ENCODE results near the gene SLC24A1.
"Not testable (repeated sequence)": the region's sequence is repeated elsewhere in the genome, so short reads cannot be mapped to it uniquely, and the experiment has no call there.

Gene SLC24A1

DNA sequence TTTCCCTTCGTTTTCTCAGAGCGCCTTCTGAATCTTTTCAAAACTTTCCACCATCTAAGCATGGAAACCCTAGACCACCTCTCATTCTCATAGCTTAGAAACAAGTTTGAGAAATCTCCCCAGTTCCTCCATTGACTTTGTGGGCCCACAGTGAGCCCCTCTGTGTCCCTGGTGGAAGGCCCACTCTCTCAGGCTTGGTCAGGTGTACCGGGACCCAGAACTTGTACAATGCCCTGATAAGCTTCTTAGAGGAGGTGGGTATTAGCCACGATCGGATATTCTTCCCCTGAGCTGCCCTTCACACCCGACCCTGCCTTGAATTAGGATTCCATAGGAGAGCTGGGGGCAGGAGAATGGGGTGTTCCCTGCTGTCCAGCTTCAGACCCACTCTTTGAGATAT, at the start of gene SLC24A1:
SLC24A1 (plus strand) TSS at position 301 of the 400 bp plus-strand sequence. CDS start 2,143 bp downstream, outside the sequence.
- DNase-seq (ENCODE audit: low read depth) = no peak

GRCh38 chr15:65571971-65572370, 49.8 kb upstream of the SLC24A1 start:
- no peak for DNase-seq (ENCODE audit: low read depth)

DNA sequence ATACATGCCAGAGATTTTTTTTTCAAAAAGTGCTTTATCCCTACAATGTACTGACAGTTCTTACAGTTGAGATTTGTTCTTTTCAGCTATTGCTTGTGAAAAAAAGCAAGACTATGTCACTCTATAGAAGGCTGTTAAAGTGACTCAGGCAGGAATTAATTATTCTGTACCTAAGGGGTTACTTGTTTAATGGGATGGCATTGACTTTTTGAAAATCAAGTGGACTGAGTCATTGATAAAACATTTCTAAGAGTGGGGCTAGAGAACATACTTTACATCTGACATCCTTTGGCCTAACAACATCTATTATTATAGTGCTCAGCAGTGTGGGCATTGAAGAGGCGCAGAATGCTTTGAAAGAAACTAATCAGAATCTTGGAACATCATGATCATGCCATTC, 45.1 kb upstream of the SLC24A1 start:
- DNase-seq (ENCODE audit: low read depth) = peak; percentile 11

DNA sequence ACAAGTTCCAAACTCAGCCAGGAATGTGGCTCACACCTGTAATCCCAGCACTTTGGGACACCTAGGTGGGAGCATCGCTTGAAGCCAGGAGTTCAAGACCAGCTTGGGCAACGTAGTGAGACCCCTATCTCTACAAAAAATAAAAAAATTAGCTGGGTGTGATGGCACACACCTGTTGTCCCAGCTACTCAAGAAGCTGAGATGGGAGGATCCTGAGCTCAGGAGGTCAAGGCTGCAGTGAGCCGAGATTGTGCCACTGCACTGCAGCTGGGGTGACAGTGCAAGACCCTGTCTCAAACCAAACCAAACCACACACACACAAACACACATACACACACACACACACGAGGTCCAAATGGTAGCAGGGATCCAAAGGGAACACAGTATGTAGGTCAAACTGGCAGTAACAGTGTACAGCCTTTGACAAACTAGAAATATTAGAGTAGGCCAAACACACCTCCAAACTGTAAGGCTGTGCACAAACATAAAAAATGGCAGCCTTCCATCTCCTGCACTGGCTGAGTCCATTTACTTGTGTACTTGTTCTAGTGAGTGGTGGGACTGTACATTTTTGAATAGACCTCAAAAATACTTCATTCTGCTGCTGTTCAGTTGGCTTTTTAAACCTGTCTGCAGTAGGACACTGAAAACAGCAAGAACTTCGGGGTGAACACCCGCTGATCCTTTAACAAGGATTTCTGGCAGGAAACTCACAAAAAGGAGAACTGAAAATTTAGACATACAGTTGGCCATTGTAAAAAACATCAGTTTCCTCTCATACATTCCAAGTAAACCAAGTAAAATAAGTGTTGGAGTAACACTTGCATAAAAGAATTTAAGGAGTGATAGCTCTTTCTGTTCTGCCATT, 44.4 kb upstream of the SLC24A1 start:
- no peak for DNase-seq (ENCODE audit: low read depth)

DNA sequence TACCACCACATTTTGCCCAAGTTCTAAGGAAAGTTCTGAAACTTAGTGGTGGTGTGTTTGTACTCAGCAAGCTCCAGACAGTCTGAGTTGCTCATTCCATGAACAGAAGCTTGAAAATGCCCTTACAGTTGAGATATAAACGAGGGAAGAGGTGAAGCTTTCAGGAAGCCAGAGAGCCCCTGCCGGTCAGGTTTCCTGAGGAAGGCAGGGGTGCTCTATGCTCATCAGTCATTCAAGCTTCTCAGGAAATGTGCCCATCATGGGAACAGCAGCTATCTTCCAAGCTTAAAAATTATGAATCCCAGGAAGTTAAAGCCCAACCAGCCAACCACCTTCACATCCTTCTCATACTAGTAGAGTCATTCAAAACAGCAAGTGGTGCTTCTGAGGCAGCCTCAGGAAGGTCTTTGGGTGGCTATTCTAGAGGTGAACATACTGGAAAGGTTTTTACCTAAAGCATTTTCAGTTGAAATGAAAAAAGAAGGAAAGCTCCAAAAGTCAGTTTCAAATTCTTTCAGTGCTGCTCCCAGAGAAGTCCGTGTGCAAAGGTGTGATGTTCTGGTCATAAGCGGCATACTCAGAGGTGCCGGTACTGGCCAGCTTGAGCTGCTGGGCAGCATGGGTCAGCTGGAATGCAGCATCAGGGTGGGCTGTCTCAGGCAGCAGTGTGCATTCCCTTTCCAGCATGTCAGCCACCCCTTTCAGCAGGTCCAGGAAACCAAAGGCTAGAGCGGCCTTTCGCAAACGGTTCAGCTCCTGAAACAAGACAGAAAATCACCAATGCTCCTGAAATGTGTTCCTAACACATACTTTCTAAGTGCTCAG, 42.6 kb upstream of the SLC24A1 start:
- no peak for DNase-seq (ENCODE audit: low read depth)

DNA sequence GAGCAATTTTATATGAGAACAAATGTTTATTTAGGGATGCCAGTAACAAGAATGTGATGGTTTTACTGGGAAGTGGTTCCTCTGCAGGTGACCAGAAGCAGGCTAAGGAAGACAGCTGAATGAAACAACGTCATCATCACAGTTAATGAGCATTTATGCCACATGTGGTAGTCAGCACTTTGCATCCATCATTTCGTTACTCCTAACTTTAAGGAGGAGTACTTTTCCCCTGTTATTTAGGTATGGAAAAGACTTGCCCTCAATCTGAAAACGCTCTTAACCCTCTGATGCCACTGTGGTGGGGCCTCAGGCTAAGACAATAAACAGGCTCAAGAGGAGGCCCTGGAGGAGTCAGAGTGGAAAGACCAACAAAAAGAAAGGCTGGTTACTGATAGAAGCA, 42.0 kb upstream of the SLC24A1 start:
- DNase-seq (ENCODE audit: low read depth) = no peak

DNA sequence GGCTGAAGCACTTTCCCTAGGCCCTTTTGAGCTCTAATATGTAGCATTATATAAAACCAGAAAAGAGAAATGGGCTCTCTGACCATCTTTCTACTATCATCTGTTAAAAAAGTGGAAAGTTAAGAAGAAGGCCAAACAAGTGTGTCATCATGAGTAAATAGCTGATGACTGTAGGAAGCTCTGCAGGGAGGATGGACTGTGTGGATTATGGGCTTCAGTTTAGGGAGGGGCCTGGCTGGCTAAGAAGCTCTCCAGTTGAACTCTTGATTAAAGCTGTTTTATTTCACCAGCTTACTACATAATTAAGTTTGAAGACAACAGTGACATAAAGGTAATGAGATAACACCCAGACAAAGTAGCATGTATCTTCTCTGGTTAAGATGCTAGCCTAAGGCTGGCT, 41.5 kb upstream of the SLC24A1 start:
- peak; percentile 56 for DNase-seq (ENCODE audit: low read depth)

GRCh38 chr15:65583701-65584100, 38.0 kb upstream of the SLC24A1 start:
- DNase-seq (ENCODE audit: low read depth) = no peak

- no peak for DNase-seq (ENCODE audit: low read depth)
Observed at GRCh38 chr15:65584241-65584640, 37.5 kb upstream of the SLC24A1 start.

DNA sequence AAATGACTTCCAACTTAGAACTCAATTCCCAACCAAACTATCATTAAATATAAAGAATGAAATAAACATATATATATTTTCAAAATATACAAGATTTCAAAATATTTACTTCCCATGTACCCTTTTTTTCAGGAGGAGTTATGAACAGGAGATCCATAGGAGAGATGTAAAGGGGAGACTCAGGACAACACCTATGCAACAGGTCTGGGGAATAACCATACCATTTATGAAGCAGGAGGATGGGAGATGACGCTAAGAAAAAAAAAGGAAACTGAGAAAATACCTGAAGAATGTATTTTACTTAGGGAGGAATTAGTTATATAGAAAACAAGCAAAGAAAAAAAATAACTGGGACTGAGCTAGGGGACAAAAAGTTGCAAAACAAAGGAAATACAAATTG, 34.6 kb upstream of the SLC24A1 start:
- DNase-seq (ENCODE audit: low read depth) = no peak

DNA sequence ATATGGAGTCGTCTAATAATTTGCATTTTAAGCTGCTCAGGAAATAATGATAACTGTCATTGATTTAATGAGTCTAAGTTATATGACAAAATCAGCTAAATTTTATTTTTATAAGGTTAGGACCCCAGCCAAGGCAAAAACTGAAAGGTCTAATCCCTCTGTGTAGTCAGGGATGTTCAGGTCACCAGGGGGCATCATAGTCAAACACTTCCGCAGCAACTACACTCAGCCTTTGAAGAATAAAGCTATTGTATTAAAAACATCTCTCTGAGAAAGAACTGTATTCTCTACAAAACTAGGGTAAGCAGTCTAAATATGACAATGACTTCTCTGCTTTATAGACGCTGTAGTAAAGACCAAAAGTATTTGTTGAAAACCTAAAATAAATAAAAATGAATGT, 25.8 kb upstream of the SLC24A1 start:
- DNase-seq (ENCODE audit: low read depth) = no peak

DNA sequence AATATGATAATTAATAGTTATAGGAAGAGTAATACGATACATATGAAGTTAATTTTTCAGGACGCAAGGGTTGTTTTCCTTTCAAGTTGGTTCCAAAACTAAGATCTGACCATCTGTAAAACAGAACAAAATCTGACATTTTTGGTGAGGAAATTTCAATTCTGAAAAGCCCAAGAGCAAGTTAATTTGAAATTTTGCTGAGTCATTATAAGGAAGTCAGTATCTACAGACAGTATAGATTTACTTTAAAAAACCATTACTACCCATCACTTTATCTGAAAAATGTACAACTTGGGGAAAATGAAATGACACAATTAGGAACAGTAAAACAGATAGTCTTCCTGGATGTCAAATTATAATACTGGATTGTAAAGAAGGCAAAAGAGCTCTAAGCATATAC, 23.3 kb upstream of the SLC24A1 start:
- DNase-seq (ENCODE audit: low read depth) = no peak

DNA sequence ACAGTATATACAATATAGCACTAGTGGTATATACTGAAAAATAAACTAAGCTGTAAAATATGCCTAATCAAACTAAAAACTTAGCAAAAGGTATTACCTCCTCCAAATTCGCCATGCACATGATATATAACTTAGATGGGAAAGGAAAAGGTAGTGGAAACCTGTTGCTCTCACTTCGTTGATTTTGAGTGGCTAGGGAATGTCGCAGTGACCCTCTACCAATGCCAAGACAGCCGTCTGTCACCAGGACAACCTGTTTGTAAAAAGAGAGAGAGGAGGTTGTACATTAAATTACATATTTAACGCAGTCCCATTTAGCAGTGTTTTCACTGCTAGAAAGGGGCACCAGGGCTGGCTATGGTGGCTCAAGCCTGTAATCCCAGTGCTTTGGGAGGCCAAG, 22.1 kb upstream of the SLC24A1 start:
- no peak for DNase-seq (ENCODE audit: low read depth)

- DNase-seq (ENCODE audit: low read depth) = no peak
Observed at GRCh38 chr15:65603134-65603533, 18.6 kb upstream of the SLC24A1 start.

GRCh38 chr15:65603559-65603958, 18.2 kb upstream of the SLC24A1 start:
- DNase-seq (ENCODE audit: low read depth) = no peak

DNA sequence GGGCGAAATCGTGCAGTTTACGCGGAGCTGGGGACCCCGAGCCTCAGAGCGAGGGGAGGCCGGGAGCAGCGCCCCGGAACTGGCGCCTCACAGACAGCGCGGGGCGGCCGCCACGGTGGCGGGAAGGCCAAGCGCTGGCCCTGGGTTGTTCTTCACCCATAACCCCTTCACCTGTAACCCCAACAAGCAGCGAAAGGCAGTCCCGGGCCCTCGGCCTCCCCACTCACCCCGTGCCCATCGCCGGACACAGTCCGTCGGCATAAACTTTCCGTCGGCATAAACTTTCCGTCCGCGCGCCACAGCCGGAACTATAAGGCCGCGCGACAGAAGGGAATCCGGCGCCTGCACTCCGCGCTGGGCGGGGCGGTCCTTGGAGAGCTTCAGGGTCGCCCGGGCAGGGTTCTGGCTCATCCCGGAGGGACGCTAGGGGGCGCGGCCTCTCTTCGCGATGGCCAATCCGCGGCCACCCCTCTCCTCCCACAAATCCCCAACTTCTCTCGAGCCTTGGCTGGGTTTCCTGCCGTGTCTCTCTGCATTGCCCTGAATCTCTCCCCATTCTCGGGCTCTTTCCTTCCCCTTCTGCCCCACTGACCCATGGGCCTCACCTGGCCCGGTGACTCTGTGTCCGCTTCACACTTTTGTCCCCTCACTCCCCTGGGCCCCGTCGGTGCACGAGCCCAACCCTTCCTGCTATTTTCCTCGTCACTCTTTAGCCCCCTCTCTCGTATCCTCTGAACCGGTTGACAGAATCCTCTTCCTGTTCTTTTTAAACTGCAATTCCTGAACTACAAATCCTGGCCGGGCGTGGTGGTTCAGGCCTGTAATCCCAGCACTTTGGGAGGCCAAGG, 10.6 kb upstream of the SLC24A1 start, which contains the start of gene INTS14:
INTS14 (minus strand) TSS at position 261 of the 848 bp plus-strand sequence. CDS start 3,751 bp downstream, outside the sequence.
- DNase-seq (ENCODE audit: low read depth) = peak; percentile 91

DNA sequence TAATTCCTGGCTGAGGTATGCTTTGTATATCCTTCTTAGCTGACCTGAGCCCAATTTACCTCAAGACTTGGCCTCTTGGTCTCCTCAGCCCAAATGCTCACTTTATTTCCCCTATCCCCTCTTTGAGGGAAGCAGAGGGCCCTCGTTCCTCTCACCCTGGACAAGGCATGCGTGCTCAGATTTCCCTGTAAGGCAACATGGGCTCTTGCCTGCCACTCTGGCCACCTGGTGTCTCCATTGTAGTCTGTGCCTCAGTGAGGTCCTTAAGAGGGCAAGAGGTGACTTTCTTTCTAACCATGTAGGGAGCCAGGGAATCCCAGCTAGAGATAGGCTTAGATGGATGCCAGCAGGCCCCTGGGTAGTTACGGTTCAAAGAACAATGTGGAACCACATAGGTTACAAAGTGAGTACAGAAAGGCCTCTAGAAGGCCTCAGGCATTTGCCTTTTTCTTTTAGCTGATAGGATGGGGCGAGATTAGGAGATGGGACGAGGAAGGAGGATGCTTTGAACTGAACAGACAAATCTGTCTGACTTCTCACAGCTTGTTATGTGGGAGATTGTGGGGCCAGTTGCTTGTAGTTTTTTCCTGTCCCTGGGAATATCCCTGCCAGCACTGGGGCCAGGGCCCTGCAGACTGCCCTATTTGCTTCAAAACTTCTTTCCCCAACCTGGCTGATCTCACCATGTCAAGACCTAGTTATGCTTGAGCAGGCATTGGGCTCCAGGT, 9.7 kb upstream of the SLC24A1 start:
- no peak for DNase-seq (ENCODE audit: low read depth)

DNA sequence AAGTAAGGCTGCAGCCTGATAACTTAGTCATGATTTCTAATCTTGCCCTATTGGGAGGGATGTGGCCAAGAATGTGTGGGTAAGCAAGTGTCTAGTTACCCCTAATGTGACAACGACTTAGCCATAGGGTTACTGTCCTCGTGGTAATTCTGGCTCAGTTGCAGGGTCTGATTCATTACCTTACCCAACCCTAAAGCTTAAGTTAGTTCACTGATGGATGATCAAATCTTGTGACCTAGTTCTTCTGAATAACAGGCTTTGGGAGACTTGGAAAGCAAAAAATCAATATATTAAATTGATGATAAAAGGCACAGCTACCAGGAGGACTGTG, 9.2 kb upstream of the SLC24A1 start:
- DNase-seq (ENCODE audit: low read depth) = peak; percentile 31

DNA sequence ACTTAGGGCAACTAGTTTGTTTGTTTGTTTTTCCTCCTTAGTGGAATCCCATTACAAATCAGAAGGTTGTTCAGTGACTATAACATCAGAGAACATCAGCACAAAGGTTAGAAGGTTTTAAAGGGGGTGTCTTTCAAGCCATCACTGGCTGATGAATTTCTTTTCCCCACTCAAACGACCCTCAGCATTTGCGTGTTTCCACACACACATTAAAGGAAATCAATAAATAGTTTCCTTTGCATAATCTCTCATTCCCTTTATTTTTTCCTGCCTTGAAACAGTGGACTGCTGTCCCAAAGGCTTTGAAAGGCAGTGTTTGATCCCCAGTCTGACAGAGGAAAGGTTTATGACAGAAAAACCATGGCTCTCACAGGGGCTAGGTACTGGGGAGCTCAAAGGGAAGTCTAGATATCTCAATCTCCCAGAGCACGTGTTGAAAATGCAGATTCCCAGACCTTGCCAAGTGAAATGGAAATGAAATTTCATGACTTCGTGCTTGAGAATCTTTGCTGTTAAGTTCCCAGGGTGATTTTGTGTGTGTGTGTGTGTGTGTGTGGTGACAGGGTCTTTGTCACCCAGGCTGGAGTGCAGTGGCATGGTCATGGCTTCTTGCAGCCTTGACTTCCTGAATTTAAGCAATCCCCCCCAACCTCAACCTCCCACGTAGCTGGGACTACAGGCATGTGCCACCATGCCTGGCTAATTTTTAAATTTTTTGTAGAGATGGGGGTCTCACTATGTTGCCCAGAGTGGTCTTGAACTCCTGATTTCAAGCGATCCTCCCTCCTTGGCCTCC, 8.6 kb upstream of the SLC24A1 start:
- DNase-seq (ENCODE audit: low read depth) = no peak

DNA sequence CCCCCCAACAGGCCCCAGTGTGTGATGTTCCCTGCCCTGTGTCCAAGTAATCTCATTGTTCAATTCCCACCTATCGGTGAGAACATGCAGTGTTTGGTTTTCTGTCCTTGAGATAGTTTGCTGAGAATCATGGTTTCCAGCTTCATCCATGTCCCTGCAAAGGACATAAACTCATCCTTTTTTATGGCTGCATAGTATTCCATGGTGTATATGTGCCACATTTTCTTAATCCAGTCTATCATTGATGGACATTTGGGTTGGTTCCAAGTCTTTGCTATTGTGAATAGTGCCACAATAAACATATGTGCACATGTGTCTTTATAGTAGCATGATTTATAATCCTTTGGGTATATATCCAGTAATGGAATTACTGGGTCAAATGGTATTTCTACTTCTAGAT, 5.9 kb upstream of the SLC24A1 start:
- not testable (repeated sequence) for DNase-seq (ENCODE audit: low read depth)

Measured in stromal cell of bone marrow (primary cell).